NCI-H526 treated with DMSO at 0.1 percent for 48 hours (cell line): ENCODE measurements around the gene TAGLN3.
A peak's percentile ranks its signal among the peaks of the same experiment; 100 is the strongest.

Source experiments
- DNase-seq: peaks from one replicate; lab custom pipeline; 2025; lab: John Stamatoyannopoulos, UW

TAGLN3 gene

GRCh38 chr3:111978583-111979433, 19.9 kb upstream of the TAGLN3 start, which contains the start of gene ABHD10:
Gene ABHD10 (plus strand): TSS chr3:111979026. CDS start chr3:111979062, 36 bp downstream.
- DNase-seq = peak; percentile 88

GRCh38 chr3:111979434-111980038, 19.2 kb upstream of the TAGLN3 start:
- no peak for DNase-seq

- DNase-seq = no peak
Measured at GRCh38 chr3:111980716-111981456, 17.8 kb upstream of the TAGLN3 start.

GRCh38 chr3:111981457-111981763, 17.3 kb upstream of the TAGLN3 start:
- DNase-seq = no peak

GRCh38 chr3:111984636-111985298, 14.0 kb upstream of the TAGLN3 start:
- DNase-seq = no peak

GRCh38 chr3:111986800-111987199, 11.9 kb upstream of the TAGLN3 start:
- no peak for DNase-seq

- no peak for DNase-seq
Measured at GRCh38 chr3:111989061-111989678, 9.6 kb upstream of the TAGLN3 start.

- DNase-seq = no peak
Measured at GRCh38 chr3:111993038-111993437, 5.7 kb upstream of the TAGLN3 start.

GRCh38 chr3:111999484-112000324, 982 bp downstream of the TAGLN3 start:
- DNase-seq = peak; percentile 14

GRCh38 chr3:112000367-112000771, 1.6 kb downstream of the TAGLN3 start:
- DNase-seq = no peak

- no peak for DNase-seq
Measured at GRCh38 chr3:112000966-112001365, 2.2 kb downstream of the TAGLN3 start.

GRCh38 chr3:112001526-112001925, 2.8 kb downstream of the TAGLN3 start:
- DNase-seq = no peak

- DNase-seq = no peak
Measured at GRCh38 chr3:112002096-112002971, 3.6 kb downstream of the TAGLN3 start.

GRCh38 chr3:112003321-112004080, 4.8 kb downstream of the TAGLN3 start:
- no peak for DNase-seq

- no peak for DNase-seq
Measured at GRCh38 chr3:112004187-112004586, 5.5 kb downstream of the TAGLN3 start.

GRCh38 chr3:112004669-112005068, 5.9 kb downstream of the TAGLN3 start:
- no peak for DNase-seq

- no peak for DNase-seq
Measured at GRCh38 chr3:112005091-112005672, 6.5 kb downstream of the TAGLN3 start.

- DNase-seq = no peak
Measured at GRCh38 chr3:112007633-112008032, 8.9 kb downstream of the TAGLN3 start.

GRCh38 chr3:112009670-112010069, 10.9 kb downstream of the TAGLN3 start:
- no peak for DNase-seq
